ENCODE measurements around the gene PPP1R9B. TPM values are rescaled to one million over a fixed set of nuclear protein-coding genes. Genes with fewer than 3 reads are reported as not detected.
A peak's percentile ranks its signal among the peaks of the same experiment; 100 is the strongest.

PPP1R9B gene
- total RNA-seq, 4 donors from 2014 or later: 24.9 to 35.9 (median 28.2) TPM

- Histone ChIP-seq H3K4me3 (no peak overlapping the region), H3K27me3 (peaks cover 0 to 16% (median 0%) of the 10 kb centered on the region in 4 donors), H3K4me1 (peaks cover 11 to 52% (median 28%) of the 10 kb centered on the region in 3 donors), H3K27ac (peak overlapping the region; percentile 15 to 88 (median 68)), H3K9me3 (no peaks in the 10 kb centered on the region), H3K36me3 (peaks cover 0 to 44% (median 10%) of the 10 kb centered on the region in 3 donors)
- TF ChIP-seq POLR2A (IDR thresholded peaks at IDR 0.05) (no peak), CTCF (IDR thresholded peaks at IDR 0.05) (peak in 1 of 6 experiments; percentile 8)
- DNase-seq: no peak
- WGBS, 2 donors: 68 to 80% methylated on average over 1 to 8 of the region's 14 CpGs
- intact Hi-C loops (cut with DNase I): no loop called here
Measured at GRCh38 chr17:50111673-50112655, 38.5 kb downstream of the PPP1R9B start.

GRCh38 chr17:50110591-50111349, 39.7 kb downstream of the PPP1R9B start:
- Histone ChIP-seq H3K4me3 (no peak overlapping the region), H3K27ac (peak overlapping the region; percentile 15 to 88 (median 68)), H3K9me3 (no peaks in the 10 kb centered on the region), H3K4me1 (peaks cover 11 to 49% (median 28%) of the 10 kb centered on the region in 3 donors), H3K27me3 (peaks cover 0 to 6% (median 0%) of the 10 kb centered on the region in 4 donors), H3K36me3 (peaks cover 0 to 56% (median 16%) of the 10 kb centered on the region in 3 donors)
- no peak for DNase-seq
- TF ChIP-seq POLR2A (IDR thresholded peaks at IDR 0.05) (no peak), CTCF (IDR thresholded peaks at IDR 0.05) (no peak)
- intact Hi-C loops (cut with DNase I): no loop called here
- whole genome bisulfite sequencing, 2 donors: 80 to 87% methylated on average over 6 to 8 of the region's 19 CpGs

- no peak for TF ChIP-seq POLR2A (IDR thresholded peaks at IDR 0.05)
- no peak for TF ChIP-seq CTCF (IDR thresholded peaks at IDR 0.05)
- H3K4me3 ChIP-seq: no peak overlapping the region
- 60 to 100% methylated on average over 1 to 2 of the region's 19 CpGs for WGBS, 2 donors
- peaks cover 0 to 66% (median 16%) of the 10 kb centered on the region in 3 donors for H3K36me3 ChIP-seq
- no peak for DNase-seq
- H3K4me1 ChIP-seq: peaks cover 11 to 49% (median 28%) of the 10 kb centered on the region in 3 donors
- H3K27ac ChIP-seq: peak overlapping the region in 1 of 4 donors; percentile 9
- intact Hi-C loops (cut with DNase I): no loop called here
- no peaks in the 10 kb centered on the region for H3K9me3 ChIP-seq
- H3K27me3 ChIP-seq: no peaks in the 10 kb centered on the region
Measured at GRCh38 chr17:50109785-50110184, 40.7 kb downstream of the PPP1R9B start.

GRCh38 chr17:50109207-50109606, 41.3 kb downstream of the PPP1R9B start:
- Histone ChIP-seq H3K4me3 (no peak overlapping the region), H3K27me3 (no peaks in the 10 kb centered on the region), H3K36me3 (peaks cover 0 to 71% (median 16%) of the 10 kb centered on the region in 3 donors), H3K27ac (no peak overlapping the region), H3K9me3 (no peaks in the 10 kb centered on the region), H3K4me1 (peaks cover 11 to 46% (median 28%) of the 10 kb centered on the region in 3 donors)
- intact Hi-C loops (cut with DNase I): no loop called here
- 58 to 100% methylated on average over 2 to 4 of the region's 7 CpGs for WGBS, 2 donors
- no peak for TF ChIP-seq CTCF (IDR thresholded peaks at IDR 0.05)
- TF ChIP-seq POLR2A (IDR thresholded peaks at IDR 0.05): no peak
- DNase-seq: no peak

All from esophagus squamous epithelium (tissue), 5 donors.